PC-9 (cell line): ENCODE data around the gene TRIM66. TPM values are rescaled to one million over a fixed set of nuclear protein-coding genes. Genes with fewer than 3 reads are reported as not detected.

Source experiments
- BruUV-seq: library from RNA; stranded (reverse); fragments of 400-500 nt; replicated peaks from 2 replicates; lab custom pipeline; 2021; lab: Mats Ljungman, UMichigan
- CTCF ChIA-PET: fragments of 300-600 bp; sonication (Branson Sonifier 250); formaldehyde crosslinking; loops from one replicate; lab custom pipeline; 2022; ENCODE audit warnings: antibody characterized with exemption; lab: Charles Lee
- POLR2A ChIA-PET: fragments of 300-600 bp; sonication (Branson Sonifier 250); formaldehyde crosslinking; loops from one replicate; lab custom pipeline; 2022; ENCODE audit warnings: antibody characterized with exemption; ENCODE audit not compliant: unreplicated experiment; lab: Charles Lee
- DNase-seq, 2 experiments: peaks; one replicate each; pipeline versions ENCODE4 v3.0.0 to v3.0.0-alpha.2; 2015 to 2022; ENCODE audit warnings: mixed read lengths in 1 of 2
- H2AFZ ChIP-seq: fragments of 200-600 bp; sonication (generic); 2 replicates; pipeline ENCODE4 v1.8.1; 2017; ENCODE audit warnings: antibody characterized with exemption
- H3F3A ChIP-seq: fragments of 200-600 bp; sonication (generic); 2 replicates; pipeline ENCODE4 v1.8.1; 2017; ENCODE audit warnings: antibody characterized with exemption, mild to moderate bottlenecking, low read depth; ENCODE audit not compliant: insufficient read depth
- H3K27ac ChIP-seq: fragments of 200-600 bp; sonication (generic); 2 replicates; pipeline ENCODE4 v1.6.1; 2016; ENCODE audit warnings: mixed run types
- H3K27me3 ChIP-seq: fragments of 200-600 bp; sonication (generic); 2 replicates; pipeline ENCODE4 v1.6.1; 2016; ENCODE audit warnings: low read depth, mixed run types; ENCODE audit not compliant: insufficient read depth
- H3K36me3 ChIP-seq: fragments of 200-600 bp; sonication (generic); 2 replicates; pipeline ENCODE4 v1.6.1; 2016; ENCODE audit warnings: low read depth, mixed run types
- H3K4me1 ChIP-seq: fragments of 200-600 bp; sonication (generic); replicated peaks from 2 replicates; pipeline ENCODE4 v1.6.1; 2016; ENCODE audit warnings: mixed run types; ENCODE audit not compliant: insufficient read depth
- H3K4me2 ChIP-seq: fragments of 200-600 bp; sonication (generic); 2 replicates; pipeline ENCODE4 v1.6.1; 2017; ENCODE audit warnings: mixed run types
- H3K4me3 ChIP-seq: fragments of 200-600 bp; sonication (generic); 2 replicates; pipeline ENCODE4 v1.6.1; 2016; ENCODE audit warnings: mixed run types
- H3K79me2 ChIP-seq: fragments of 200-600 bp; sonication (generic); 2 replicates; pipeline ENCODE4 v1.6.1; 2017; ENCODE audit warnings: low read depth, mixed run types
- H3K9me2 ChIP-seq: fragments of 200-600 bp; sonication (generic); 2 replicates; pipeline ENCODE4 v1.8.1; 2017; ENCODE audit warnings: mild to moderate bottlenecking; ENCODE audit not compliant: insufficient read depth
- H3K9me3 ChIP-seq: fragments of 200-600 bp; sonication (generic); 2 replicates; pipeline ENCODE4 v1.8.1; 2016; ENCODE audit warnings: low read depth; ENCODE audit not compliant: insufficient read depth
- H4K20me1 ChIP-seq: fragments of 200-600 bp; sonication (generic); 2 replicates; pipeline ENCODE4 v1.8.1; 2017; ENCODE audit not compliant: insufficient read depth
- CTCF ChIP-seq: fragments of 200-600 bp; sonication (generic); conservative IDR thresholded peaks from 2 replicates; pipeline ENCODE4 v1.6.1; 2017; ENCODE audit warnings: mixed run types, antibody characterized with exemption, mild to moderate bottlenecking, moderate library complexity
- EZH2 ChIP-seq: fragments of 200-600 bp; sonication (generic); IDR thresholded peaks from 2 replicates; pipeline ENCODE4 v1.8.0; 2017; ENCODE audit warnings: antibody characterized with exemption, low read depth
- intact Hi-C: fragments of 100-400 bp; cut with micrococcal nuclease; formaldehyde crosslinking; loops from one replicate; pipeline ENCODE4 v1.10.0; 2022; ENCODE audit not compliant: unreplicated experiment
- total RNA-seq: library from RNA; stranded (reverse); gene quantifications from 2 replicates; pipeline ENCODE4 v1.2.3, GENCODE V29; 2021

The TRIM66 gene
- total RNA-seq, 1 experiment from 2014 or later = 17.0 TPM

- H3K36me3 ChIP-seq = peaks cover 5% of the 10 kb centered on the region
- no peak overlapping the region for H2AFZ ChIP-seq
- peaks cover 16% of the 10 kb centered on the region for H3K79me2 ChIP-seq
- H3K4me3 ChIP-seq = no peak overlapping the region
- intact Hi-C loops = no loop called here
- no peak overlapping the region for H3K4me2 ChIP-seq
- H3K9me2 ChIP-seq = no peaks in the 10 kb centered on the region
- H3F3A ChIP-seq = peaks cover 21% of the 10 kb centered on the region
- no peaks in the 10 kb centered on the region for H4K20me1 ChIP-seq
- ChIA-PET CTCF (no interaction called here), POLR2A (no interaction called here)
- no TSS peak for BruUV-seq
- no peak overlapping the region for H3K27ac ChIP-seq
- H3K27me3 ChIP-seq = no peaks in the 10 kb centered on the region
- DNase-seq = no peak
- H3K9me3 ChIP-seq = no peaks in the 10 kb centered on the region
- peaks cover 20% of the 10 kb centered on the region for H3K4me1 ChIP-seq
- TF ChIP-seq CTCF = no peak
- no peak for TF ChIP-seq EZH2
These were observed 9.1 kb upstream of the TRIM66 start for GRCh38 chr11:8691601-8692000.

- DNase-seq = no peak
- peaks cover 15% of the 10 kb centered on the region for H3K36me3 ChIP-seq
- H4K20me1 ChIP-seq = no peaks in the 10 kb centered on the region
- H3K4me3 ChIP-seq = no peak overlapping the region
- intact Hi-C loops = no loop called here
- ChIA-PET CTCF (interaction anchor here (0.6 kb wide), 1 partner anchor 31 kb away, joined by 3 read pairs; no protein-coding TSS in a partner anchor), POLR2A (interaction anchor here (0.6 to 0.8 kb wide), 3 partner anchors 24 to 863 kb away, joined by 4 to 10 read pairs (median 5); no protein-coding TSS in a partner anchor)
- H3K27ac ChIP-seq = no peak overlapping the region
- H3F3A ChIP-seq = peaks cover 30% of the 10 kb centered on the region
- no peaks in the 10 kb centered on the region for H3K9me2 ChIP-seq
- no peak for TF ChIP-seq CTCF
- no peak for TF ChIP-seq EZH2
- H2AFZ ChIP-seq = no peak overlapping the region
- H3K4me2 ChIP-seq = peak overlapping the region; percentile 98; the same call in 1 of the 2 replicates
- no TSS peak for BruUV-seq
- H3K79me2 ChIP-seq = peaks cover 24% of the 10 kb centered on the region
- no peaks in the 10 kb centered on the region for H3K27me3 ChIP-seq
- no peaks in the 10 kb centered on the region for H3K9me3 ChIP-seq
- H3K4me1 ChIP-seq = peaks cover 30% of the 10 kb centered on the region
These were observed 8.2 kb upstream of the TRIM66 start for GRCh38 chr11:8690374-8691342.

- H3K36me3 ChIP-seq = peaks cover 23% of the 10 kb centered on the region
These were observed 7.3 kb upstream of the TRIM66 start for GRCh38 chr11:8689726-8690255.

More at GRCh38 chr11:8689726-8690255, 7.3 kb upstream of the TRIM66 start:
- H3K9me2 ChIP-seq = no peaks in the 10 kb centered on the region
- no peak for TF ChIP-seq CTCF
- no peak for TF ChIP-seq EZH2
- H3K4me2 ChIP-seq = peak overlapping the region; percentile 98
- intact Hi-C loops = loop anchor here (1.0 to 2.0 kb wide), 6 partner anchors 29 to 269 kb away; partner anchors contain the start of gene AKIP1
- no peaks in the 10 kb centered on the region for H3K27me3 ChIP-seq
- H3K4me1 ChIP-seq = peaks cover 38% of the 10 kb centered on the region
- peak overlapping the region; percentile 51 for H3K27ac ChIP-seq
- CTCF ChIA-PET = no interaction called here
- H3F3A ChIP-seq = peaks cover 39% of the 10 kb centered on the region
- H2AFZ ChIP-seq = no peak overlapping the region
- peaks cover 32% of the 10 kb centered on the region for H3K79me2 ChIP-seq
- peaks cover 7% of the 10 kb centered on the region; the same call in 1 of the 2 replicates for H4K20me1 ChIP-seq
- POLR2A ChIA-PET = no interaction called here
- DNase-seq = no peak
- no TSS peak for BruUV-seq
- peak overlapping the region; percentile 69 for H3K4me3 ChIP-seq
- H3K9me3 ChIP-seq = no peaks in the 10 kb centered on the region
